ENCODE measurements around the gene B4GALT4.
"Not testable (repeated sequence)": the region's sequence is repeated elsewhere in the genome, so short reads cannot be mapped to it uniquely, and the experiment has no call there.

The B4GALT4 gene

DNA sequence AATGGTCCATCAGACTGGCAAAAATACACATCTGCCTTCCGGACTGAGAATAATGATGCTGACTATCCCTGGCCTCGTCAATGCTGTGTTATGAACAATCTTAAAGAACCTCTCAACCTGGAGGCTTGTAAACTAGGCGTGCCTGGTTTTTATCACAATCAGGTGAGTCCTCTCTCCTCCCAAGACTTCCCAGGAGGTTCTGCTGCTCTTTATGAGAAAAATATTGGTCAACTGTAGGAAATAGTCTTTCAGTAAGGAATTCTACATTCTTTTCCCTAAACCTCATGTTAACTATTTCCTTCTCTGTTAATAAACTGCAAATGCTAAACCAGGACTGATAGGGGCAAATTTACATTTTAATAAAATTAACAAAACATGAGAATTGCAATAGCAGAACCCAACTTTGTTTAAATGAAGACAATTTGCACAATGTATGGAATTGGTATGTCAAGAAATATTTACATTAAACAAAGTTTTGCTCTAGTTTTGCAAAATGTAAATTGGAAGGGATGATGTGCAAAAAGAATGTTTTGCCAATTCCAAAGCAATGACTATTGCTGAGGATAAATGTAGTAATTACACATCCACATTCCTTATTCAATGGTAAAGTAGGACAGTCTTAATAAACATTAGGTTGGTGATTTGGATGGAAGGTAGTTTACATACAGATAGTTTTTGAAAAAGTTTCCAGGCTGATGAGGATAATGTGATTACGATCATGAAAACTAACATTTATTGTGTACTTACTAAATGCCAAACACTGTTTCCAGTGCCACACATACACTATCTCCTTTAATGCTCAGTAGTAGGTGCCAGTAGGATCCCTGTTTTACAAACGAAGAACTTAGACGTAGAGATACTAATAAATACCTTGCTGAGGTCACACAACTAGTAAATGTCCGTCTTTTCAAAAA lies 46.2 kb downstream of the B4GALT4 start:
- no peak for DNase-seq

DNA sequence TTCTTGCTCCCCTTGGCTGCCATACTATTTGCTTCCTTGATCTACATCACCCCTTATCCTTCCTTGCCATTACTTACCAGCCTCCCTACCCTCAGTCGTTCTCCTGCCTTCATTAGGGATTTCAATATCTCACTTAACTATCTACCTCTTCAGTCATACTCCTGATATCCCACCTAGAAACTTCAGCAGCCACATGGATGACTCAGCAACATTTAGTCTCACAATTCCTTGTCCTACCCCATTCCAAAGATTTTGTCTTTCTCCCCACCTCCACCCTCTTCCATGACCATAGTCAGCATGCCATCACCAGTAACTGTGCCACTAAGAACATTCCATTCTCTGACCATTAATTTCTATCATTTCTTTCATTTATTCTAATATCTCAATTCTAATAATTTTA lies 48.9 kb downstream of the B4GALT4 start:
- no peak for DNase-seq

DNA sequence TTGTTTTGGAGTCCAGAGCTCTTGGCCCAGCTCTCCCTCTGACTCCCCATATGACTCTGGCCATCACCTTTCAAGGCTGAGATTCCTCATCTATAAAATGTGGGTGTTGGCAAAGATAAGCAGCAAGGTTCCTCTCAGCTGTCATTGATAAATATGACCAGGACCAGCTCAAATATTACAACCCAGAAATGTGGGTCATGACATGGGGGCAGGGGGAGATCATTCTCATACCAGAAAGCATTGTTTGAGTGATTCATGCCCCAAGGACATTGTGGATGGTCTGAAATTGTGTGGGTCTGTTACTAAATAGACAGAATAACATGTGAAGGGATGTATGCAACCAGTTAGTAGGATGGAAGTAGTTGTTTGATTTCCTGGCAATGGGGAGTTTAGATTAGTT lies 53.4 kb downstream of the B4GALT4 start:
- DNase-seq = no peak

DNA sequence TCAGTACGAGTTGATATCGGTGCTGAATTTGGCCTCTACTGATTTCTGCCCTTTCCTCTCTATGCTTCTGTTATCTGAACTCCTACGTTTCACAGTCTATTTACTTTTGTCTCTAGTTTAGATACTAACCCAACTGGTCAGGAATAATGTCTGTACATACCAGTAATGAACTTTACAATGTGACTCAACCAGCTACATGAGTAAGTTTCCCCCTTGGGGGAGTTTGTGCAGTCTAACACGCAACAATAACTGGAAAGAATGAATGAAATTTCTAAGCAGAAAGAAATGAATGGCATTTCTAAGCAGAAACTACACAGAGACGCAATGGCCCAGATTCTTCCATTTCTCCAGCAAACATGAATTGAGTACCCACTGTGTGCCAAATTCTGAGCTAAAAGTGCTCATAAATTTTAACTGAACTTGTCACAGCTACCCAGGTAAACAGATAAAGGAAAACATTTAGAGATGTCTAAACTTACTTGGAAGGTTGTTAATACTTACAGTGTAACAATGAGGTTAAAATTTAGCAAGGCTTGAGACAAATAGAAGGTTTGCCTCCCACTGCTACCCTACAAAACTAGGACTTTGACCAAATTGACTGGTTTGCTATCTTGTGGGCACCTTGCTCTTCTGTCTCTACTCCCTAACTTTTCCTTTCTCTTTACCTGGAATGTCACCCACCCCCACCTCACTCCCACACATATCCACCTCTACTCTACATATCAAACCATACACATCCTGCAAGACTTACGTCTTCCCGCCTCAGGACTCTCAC lies 55.7 kb downstream of the B4GALT4 start:
- DNase-seq = no peak

DNA sequence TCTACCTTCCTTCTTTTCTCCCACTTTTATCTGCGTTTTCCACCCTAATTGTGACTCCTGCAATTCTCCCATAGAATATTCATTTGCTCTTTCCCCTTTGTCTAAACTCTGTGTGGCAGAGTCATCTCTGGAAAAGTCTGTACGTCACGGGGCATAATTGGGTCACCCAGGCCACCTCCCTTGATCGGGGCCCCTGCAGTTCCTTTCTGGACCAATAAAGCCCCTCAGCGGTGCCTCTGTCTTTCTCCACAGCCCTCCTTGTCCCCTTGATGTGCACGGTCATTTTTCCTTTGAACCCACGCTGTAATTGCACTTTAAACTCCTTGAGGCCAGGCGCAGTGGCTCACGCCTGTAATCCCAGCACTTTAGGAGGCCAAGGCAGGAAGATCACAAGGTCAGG lies 56.6 kb downstream of the B4GALT4 start:
- DNase-seq = no peak

DNA sequence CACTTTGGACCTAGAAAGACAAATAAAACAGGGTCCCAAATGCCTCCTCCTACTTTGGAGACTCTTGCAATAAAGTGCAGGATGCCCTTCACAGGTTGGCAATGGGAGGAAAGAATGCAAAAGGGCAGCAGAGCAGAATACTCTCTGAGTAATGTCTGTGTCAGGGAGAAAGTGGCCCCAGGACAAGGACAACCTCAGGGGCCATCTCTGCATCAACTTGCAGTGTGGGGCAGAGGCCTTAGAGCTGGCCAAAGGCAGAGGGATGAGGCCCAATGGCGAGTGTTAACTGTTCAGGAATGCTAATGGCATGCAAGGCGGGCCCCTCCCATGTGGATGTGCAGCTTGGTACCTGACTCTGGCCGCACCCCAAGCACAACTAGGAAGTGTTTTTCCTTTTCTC lies 58.9 kb downstream of the B4GALT4 start:
- DNase-seq = no peak

DNA sequence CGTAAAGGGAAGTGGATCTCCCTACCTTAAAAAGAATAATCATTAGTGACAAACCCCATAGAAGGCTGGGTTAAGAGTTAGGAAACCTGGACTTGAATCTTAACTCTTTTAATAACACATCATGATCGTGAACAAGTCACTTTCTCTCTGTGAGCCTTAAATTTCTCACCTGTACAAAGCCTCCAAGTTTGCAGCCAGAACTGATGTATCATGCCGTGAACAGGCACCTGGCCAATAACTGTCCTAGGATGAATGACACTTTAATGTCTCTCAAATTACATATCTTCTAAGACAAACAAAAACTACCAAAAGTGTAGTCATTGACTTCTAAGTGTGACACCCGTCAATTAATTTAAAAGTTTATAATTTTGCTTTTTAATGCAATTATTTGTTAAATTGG lies 63.4 kb downstream of the B4GALT4 start:
- no peak for DNase-seq

DNA sequence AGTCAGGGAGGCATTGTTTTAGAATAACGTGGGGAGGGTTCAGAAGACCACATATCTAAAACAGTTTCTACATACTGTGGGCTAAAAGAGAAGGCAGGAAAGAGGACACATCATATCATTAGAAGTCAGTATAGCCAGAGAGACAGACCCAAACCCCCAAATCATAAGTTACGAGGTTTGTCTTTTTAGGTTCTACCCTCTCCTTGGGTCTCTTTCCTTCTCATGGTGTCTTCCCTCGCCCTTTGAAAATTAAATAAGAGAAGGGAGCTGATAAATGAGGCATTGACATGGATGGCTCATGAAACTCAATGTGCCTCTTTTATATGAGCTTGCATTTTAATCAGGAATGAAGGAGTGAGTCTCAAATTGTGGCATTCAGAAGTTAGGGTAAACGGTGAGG lies 63.9 kb downstream of the B4GALT4 start:
- DNase-seq = no peak

DNA sequence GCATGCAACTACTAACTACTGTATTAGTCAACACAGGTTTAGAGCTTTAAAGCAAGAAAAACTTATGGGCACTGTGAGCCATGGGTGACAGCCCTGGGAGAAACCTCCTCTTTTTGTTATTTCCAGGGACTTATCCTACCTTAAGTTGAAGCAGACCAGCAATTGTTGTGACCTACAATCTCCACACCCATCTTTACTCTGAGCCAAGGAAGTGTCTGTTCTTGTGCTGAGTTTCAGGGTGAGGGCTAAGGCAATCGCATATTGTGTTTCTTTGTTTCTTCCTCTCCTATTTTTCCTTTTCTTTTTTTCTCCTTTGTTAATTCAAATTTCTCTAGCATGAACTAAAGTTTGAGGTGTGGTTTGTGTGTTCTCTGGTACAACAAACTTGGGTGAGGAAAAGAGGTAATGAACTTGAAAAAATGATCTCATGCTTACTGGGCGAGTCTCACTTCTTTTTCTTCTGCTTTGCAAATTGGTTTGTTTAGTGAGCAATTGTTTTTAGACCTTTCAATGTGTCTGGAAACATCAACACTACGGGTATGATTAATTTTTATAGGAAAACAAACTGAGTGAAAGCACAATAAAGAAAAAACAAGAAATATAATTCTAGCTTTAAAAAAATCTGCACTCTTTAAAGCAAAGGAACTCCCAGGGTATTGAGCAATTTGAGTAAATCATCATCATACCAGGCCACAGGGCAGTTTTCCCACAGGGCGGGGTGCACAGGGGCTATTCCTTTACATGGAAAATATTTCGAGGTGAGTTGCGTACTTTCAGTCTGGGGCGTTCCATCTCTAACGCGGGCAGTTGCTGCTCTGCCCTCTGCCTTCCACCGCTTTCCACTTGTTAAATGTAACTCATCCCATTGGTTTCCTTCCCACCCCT lies 64.6 kb downstream of the B4GALT4 start:
- no peak for DNase-seq

DNA sequence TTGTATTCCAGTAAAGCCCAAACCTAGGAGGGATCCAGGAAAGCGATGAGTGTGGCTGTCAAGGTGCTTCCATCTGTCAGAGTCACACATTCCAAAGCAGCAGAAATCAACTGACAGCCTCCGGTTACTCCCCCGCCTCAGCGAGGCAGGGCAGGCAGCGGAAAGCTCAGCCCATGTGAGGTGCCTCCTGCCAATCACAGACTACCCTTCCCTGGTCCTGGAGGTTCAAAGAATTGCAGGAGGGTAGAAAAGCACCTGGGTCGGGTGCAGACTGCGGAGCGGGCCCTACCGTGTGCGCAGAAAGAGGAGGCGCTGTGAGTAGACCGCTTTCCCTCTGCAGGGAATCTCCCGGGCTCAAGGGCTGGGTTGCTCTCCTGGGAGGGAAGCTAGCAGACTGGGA lies 67.4 kb downstream of the B4GALT4 start, which contains the start of gene UPK1B:
UPK1B (plus strand) TSS at position 274 of the 400 bp plus-strand sequence. CDS start 13,144 bp downstream, outside the sequence.
- no peak for DNase-seq

DNA sequence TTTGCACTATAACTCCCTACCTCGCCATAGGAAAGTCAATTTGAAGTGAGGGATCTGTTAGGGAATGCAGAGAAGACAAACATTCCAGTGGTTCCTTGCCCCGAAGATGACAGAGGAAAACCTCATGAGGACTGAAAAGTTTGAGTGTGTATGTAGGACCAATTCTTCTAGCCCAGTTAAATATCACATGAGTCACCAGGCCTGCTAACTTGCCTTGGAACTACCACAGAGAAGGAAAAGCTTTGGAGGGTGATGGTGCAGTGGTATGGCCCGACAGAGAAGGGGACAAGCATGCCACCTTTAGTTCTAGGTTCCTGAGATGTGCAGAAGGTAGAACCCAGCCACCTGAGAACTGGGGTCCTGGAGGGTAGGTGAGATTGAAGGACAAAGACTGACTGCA lies 69.9 kb downstream of the B4GALT4 start:
- DNase-seq = no peak

DNA sequence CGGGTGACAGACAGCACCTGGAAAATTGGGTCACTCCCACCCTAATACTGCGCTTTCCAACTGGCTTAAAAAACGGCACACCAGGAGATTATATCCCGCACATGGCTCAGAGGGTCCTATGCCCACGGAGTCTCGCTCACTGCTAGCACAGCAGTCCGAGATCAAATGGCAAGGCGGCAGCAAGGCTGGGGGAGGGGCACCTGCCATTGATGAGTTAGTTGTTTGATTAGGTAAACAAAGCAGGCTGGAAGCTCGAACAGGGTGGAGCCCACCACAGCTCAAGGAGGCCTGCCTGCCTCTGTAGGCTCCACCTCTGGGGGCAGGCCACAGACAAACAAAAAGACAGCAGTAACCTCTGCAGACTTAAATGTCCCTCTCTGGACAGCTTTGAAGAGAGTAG lies 75.9 kb downstream of the B4GALT4 start:
- DNase-seq = not testable (repeated sequence)
